HEK293T (cell line): Measurements from ENCODE around the gene LRP1B.

ENCODE experiments used
- FOXM1 ChIP-seq: fragments of 450-650 bp; IDR thresholded peaks from 2 replicates; pipeline ENCODE4 v1.6.1; 2017; ENCODE audit warnings: mild to moderate bottlenecking, borderline replicate concordance
- HDGF ChIP-seq: fragments of 450-650 bp; IDR thresholded peaks from 2 replicates; pipeline ENCODE4 v1.6.1; 2017; ENCODE audit warnings: antibody characterized with exemption, borderline replicate concordance
- ZNF384 ChIP-seq: fragments of 450-650 bp; IDR thresholded peaks from 2 replicates; pipeline ENCODE4 v1.6.1; 2016

GRCh38 chr2:141767691-141768090 lies 363.1 kb downstream of the LRP1B start:
- TF ChIP-seq FOXM1 = no peak
- TF ChIP-seq ZNF384 = no peak
- TF ChIP-seq HDGF = no peak
